ENCODE measurements around the gene PLEKHH2.

Gene PLEKHH2

DNA sequence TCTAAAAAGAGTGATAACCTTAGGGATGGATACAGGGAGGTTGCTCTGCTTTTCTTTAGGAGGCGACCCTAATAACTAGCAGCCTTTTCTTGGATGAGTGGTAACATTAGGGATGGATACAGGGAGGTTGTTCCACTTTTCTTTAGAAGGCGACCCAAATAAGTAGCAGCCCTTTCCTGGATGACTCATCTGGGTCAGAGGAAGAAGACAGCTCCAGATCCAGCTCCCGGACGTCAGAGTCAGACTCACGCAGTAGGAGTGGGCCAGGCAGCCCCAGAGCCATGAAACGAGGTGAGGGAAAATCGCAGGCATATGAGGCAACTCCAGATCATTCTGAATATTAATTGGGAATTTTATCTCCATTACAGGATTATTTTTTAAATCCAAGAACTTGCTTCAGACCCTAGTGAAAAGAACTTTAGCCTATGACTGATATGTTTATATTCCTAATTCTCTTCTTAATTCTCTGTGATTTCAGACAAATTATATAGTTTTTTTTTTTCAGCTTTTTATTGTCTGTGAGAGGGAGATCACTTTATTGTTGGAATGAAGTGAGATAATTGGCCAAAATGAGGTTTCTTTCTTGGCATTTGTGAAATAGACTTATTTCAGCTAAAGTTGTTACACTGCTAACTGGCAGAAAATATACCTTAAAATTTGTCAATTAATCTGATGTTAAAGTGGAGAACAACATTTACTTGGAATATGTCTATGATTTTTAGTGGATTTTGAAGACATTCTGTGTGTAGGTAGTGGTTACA is 70.4 kb downstream of the PLEKHH2 start:
- in situ Hi-C loops (cut with HindIII; ENCODE audit: low pct_ligation_motif_present, low sequenced_read_pairs), result no loop called here
- DNase-seq, result peak; percentile 84

DNA sequence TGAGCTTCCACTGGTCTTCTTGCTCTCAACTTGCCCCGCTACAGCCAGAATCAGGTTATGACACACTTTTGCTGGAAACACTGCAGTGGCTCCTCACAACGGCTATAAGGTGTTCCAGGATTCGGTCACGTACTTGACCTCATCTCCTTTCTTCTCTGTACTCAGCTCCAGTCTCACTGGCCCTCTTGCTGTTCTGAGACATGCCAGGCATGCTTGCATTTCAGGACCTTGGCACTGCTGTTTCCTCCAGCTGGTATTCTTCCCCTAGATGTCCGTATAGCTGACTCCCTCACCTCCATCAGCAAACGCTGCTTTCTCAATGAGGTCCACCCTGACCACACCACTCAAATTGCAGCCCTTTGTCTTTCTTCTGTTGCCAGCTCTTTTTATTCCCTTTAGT is 71.1 kb downstream of the PLEKHH2 start:
- in situ Hi-C loops (cut with HindIII; ENCODE audit: low pct_ligation_motif_present, low sequenced_read_pairs), result no loop called here
- Histone ChIP-seq H3K27me3 (replicated peaks) (no peaks in the 10 kb centered on the region), H3K36me3 (replicated peaks) (no peaks in the 10 kb centered on the region), H3K27ac (no peak overlapping the region), H3K4me3 (ENCODE audit: low read depth, low read length) (no peak overlapping the region)
- DNase-seq, result no peak
- TF ChIP-seq, protein P1, sequence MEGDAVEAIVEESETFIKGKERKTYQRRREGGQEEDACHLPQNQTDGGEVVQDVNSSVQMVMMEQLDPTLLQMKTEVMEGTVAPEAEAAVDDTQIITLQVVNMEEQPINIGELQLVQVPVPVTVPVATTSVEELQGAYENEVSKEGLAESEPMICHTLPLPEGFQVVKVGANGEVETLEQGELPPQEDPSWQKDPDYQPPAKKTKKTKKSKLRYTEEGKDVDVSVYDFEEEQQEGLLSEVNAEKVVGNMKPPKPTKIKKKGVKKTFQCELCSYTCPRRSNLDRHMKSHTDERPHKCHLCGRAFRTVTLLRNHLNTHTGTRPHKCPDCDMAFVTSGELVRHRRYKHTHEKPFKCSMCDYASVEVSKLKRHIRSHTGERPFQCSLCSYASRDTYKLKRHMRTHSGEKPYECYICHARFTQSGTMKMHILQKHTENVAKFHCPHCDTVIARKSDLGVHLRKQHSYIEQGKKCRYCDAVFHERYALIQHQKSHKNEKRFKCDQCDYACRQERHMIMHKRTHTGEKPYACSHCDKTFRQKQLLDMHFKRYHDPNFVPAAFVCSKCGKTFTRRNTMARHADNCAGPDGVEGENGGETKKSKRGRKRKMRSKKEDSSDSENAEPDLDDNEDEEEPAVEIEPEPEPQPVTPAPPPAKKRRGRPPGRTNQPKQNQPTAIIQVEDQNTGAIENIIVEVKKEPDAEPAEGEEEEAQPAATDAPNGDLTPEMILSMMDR (IDR thresholded peaks at IDR 0.05; ENCODE audit: low read depth, low read length, missing control alignments), result no peak

More for the DNA sequence above, 70.4 kb downstream of the PLEKHH2 start:
- Histone ChIP-seq H3K4me3 (ENCODE audit: low read depth, low read length) (no peak overlapping the region), H3K27ac (no peak overlapping the region), H3K36me3 (replicated peaks) (no peaks in the 10 kb centered on the region), H3K27me3 (replicated peaks) (no peaks in the 10 kb centered on the region)
- TF ChIP-seq, protein P1 (IDR thresholded peaks at IDR 0.05; ENCODE audit: low read depth, low read length, missing control alignments), result no peak

GRCh38 chr2:43708891-43709290 is 71.8 kb downstream of the PLEKHH2 start:
- no peak overlapping the region for H3K4me3 ChIP-seq (ENCODE audit: low read depth, low read length)
- no peak for DNase-seq
- H3K36me3 ChIP-seq (replicated peaks), result no peaks in the 10 kb centered on the region
- H3K27me3 ChIP-seq (replicated peaks), result no peaks in the 10 kb centered on the region
- in situ Hi-C loops (cut with HindIII; ENCODE audit: low pct_ligation_motif_present, low sequenced_read_pairs), result no loop called here
- H3K27ac ChIP-seq, result no peak overlapping the region
- TF ChIP-seq, protein P1 (IDR thresholded peaks at IDR 0.05; ENCODE audit: low read depth, low read length, missing control alignments), result no peak

DNA sequence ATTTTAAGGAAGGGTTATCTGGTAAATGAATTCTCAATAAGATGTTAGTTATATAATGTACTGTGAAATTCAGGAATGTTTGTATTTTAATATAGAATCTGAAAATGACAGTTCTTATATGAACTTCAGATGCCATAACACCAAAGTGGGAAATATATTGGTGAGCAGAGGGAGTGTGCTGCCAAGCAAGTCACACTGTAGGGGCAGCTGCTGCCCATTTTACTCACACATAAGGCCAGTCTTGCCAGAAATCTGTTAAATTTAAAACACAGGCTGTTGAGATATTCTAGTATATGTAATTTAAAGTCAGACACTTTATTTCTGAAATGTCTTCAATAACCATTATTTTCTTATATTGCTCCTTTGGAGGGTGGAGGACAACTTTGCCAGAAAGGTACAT is 73.8 kb downstream of the PLEKHH2 start:
- no peak overlapping the region for H3K4me3 ChIP-seq (ENCODE audit: low read depth, low read length)
- DNase-seq, result no peak
- no peak overlapping the region for H3K27ac ChIP-seq
- H3K36me3 ChIP-seq (replicated peaks), result no peaks in the 10 kb centered on the region
- in situ Hi-C loops (cut with HindIII; ENCODE audit: low pct_ligation_motif_present, low sequenced_read_pairs), result no loop called here
- TF ChIP-seq, protein P1 (IDR thresholded peaks at IDR 0.05; ENCODE audit: low read depth, low read length, missing control alignments), result no peak
- no peaks in the 10 kb centered on the region for H3K27me3 ChIP-seq (replicated peaks)

DNA sequence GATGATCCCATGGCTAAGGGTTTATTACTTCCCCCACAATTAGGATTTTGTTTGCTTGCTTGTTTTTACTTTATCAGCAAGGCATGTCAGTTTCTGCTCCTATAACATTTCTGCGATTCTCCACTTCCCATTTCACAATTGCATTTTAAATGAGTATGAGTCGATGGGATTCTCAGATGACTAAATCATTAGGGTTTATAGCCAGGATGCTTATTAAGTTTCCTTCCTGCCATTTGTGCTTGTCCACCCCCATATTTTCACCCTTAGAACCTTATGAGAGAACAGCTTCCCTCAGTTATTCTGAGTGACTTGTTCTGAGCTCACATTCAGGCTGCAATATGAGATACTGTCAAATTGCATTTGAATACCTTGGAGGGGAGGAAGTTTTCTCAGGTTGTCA is 77.1 kb downstream of the PLEKHH2 start:
- H3K4me3 ChIP-seq (ENCODE audit: low read depth, low read length), result no peak overlapping the region
- DNase-seq, result no peak
- H3K27me3 ChIP-seq (replicated peaks), result no peaks in the 10 kb centered on the region
- in situ Hi-C loops (cut with HindIII; ENCODE audit: low pct_ligation_motif_present, low sequenced_read_pairs), result no loop called here
- H3K27ac ChIP-seq, result no peak overlapping the region
- TF ChIP-seq, protein P1 (IDR thresholded peaks at IDR 0.05; ENCODE audit: low read depth, low read length, missing control alignments), result no peak
- no peaks in the 10 kb centered on the region for H3K36me3 ChIP-seq (replicated peaks)
